Osteoblast (primary cell): ENCODE measurements around the gene DDX5. TPM values are rescaled to one million over a fixed set of nuclear protein-coding genes. Genes with fewer than 3 reads are reported as not detected.

ENCODE experiments used
- DNase-seq: peaks from one replicate; pipeline ENCODE4 v3.0.0; 2011; ENCODE audit warnings: low spot score, mixed read lengths; ENCODE audit not compliant: insufficient read length; ENCODE audit errors: missing footprints
- H2AFZ ChIP-seq: 2 replicates; pipeline ENCODE4 v1.6.0; 2011; ENCODE audit warnings: mild to moderate bottlenecking, low read length
- H3K27ac ChIP-seq: 2 replicates; pipeline ENCODE4 v1.5.1; 2011; ENCODE audit warnings: mild to moderate bottlenecking, low read depth, low read length, moderate library complexity
- H3K27me3 ChIP-seq: 2 replicates; pipeline ENCODE4 v1.6.0; 2012; ENCODE audit warnings: mild to moderate bottlenecking, control low read depth, inconsistent platforms, low read length, moderate library complexity; ENCODE audit not compliant: insufficient read depth
- H3K36me3 ChIP-seq: 2 replicates; pipeline ENCODE4 v1.5.1; 2011; ENCODE audit warnings: mild to moderate bottlenecking, low read length, control low read depth, moderate library complexity; ENCODE audit not compliant: insufficient read depth
- H3K4me1 ChIP-seq: 2 replicates; pipeline ENCODE4 v1.5.1; 2011; ENCODE audit warnings: mild to moderate bottlenecking, low read length, control low read depth, moderate library complexity; ENCODE audit not compliant: insufficient read depth
- H3K4me2 ChIP-seq: 2 replicates; pipeline ENCODE4 v1.6.0; 2011; ENCODE audit warnings: mild to moderate bottlenecking, low read length; ENCODE audit not compliant: insufficient read depth
- H3K4me3 ChIP-seq: fragments of 200-600 bp; sonication (generic); 3 replicates; pipeline ENCODE4 v1.5.1; 2012; ENCODE audit warnings: mild to moderate bottlenecking, low read length, inconsistent platforms; ENCODE audit not compliant: insufficient read depth
- H3K79me2 ChIP-seq: 2 replicates; pipeline ENCODE4 v1.6.0; 2012; ENCODE audit warnings: mild to moderate bottlenecking, low read length, control low read depth, inconsistent platforms; ENCODE audit not compliant: insufficient read depth
- H3K9me3 ChIP-seq: 2 replicates; pipeline ENCODE4 v1.5.1; 2011; ENCODE audit warnings: low read depth, low read length, control low read depth
- H4K20me1 ChIP-seq: 2 replicates; pipeline ENCODE4 v1.6.0; 2012; ENCODE audit warnings: mild to moderate bottlenecking, low read length, control low read depth; ENCODE audit not compliant: insufficient read depth
- CTCF ChIP-seq: IDR thresholded peaks from 2 replicates; pipeline ENCODE4 v1.5.1; 2011; ENCODE audit warnings: mild to moderate bottlenecking, low read depth, low read length, moderate library complexity; ENCODE audit errors: extremely low read depth
- total RNA-seq: library from RNA; depleted of rRNA; stranded (reverse); fragments of >200 nt; gene quantifications from 2 replicates; pipeline ENCODE4 v1.2.3, GENCODE V29; 2012

The DDX5 gene
- total RNA-seq, 1 donor: 291 TPM

GRCh38 chr17:64491994-64492393 is 14.1 kb downstream of the DDX5 start:
- Histone ChIP-seq H3K36me3 (peaks cover 28% of the 10 kb centered on the region), H3K4me1 (peaks cover 16% of the 10 kb centered on the region), H3K27ac (no peak overlapping the region), H3K4me2 (no peak overlapping the region), H3K4me3 (no peak overlapping the region), H3K9me3 (no peaks in the 10 kb centered on the region), H2AFZ (no peak overlapping the region), H3K79me2 (peaks cover 29% of the 10 kb centered on the region), H4K20me1 (no peaks in the 10 kb centered on the region), H3K27me3 (no peaks in the 10 kb centered on the region)
- no peak for TF ChIP-seq CTCF
- DNase-seq: no peak

- Histone ChIP-seq H4K20me1 (no peaks in the 10 kb centered on the region), H3K4me1 (peaks cover 14% of the 10 kb centered on the region), H3K4me2 (no peak overlapping the region), H3K4me3 (no peak overlapping the region), H3K9me3 (no peaks in the 10 kb centered on the region), H3K27ac (no peak overlapping the region), H3K36me3 (peaks cover 28% of the 10 kb centered on the region), H2AFZ (no peak overlapping the region), H3K27me3 (no peaks in the 10 kb centered on the region), H3K79me2 (peaks cover 23% of the 10 kb centered on the region)
- DNase-seq: no peak
- peak; percentile 74 for TF ChIP-seq CTCF
These were observed 14.8 kb downstream of the DDX5 start for GRCh38 chr17:64491034-64491860.

- no peaks in the 10 kb centered on the region for H3K4me1 ChIP-seq
- no peaks in the 10 kb centered on the region for H3K9me3 ChIP-seq
- peaks cover 2% of the 10 kb centered on the region for H3K79me2 ChIP-seq
- TF ChIP-seq CTCF: no peak
- peaks cover 47% of the 10 kb centered on the region for H3K36me3 ChIP-seq
- no peaks in the 10 kb centered on the region for H4K20me1 ChIP-seq
- no peaks in the 10 kb centered on the region for H3K27me3 ChIP-seq
- no peak overlapping the region for H3K4me2 ChIP-seq
- no peak overlapping the region for H3K27ac ChIP-seq
- H2AFZ ChIP-seq: no peak overlapping the region
- DNase-seq: no peak
- H3K4me3 ChIP-seq: no peak overlapping the region
These were observed 17.8 kb downstream of the DDX5 start for GRCh38 chr17:64488301-64488700.

GRCh38 chr17:64484380-64484779 is 21.7 kb downstream of the DDX5 start:
- Histone ChIP-seq H2AFZ (no peak overlapping the region), H3K36me3 (peaks cover 42% of the 10 kb centered on the region), H3K27me3 (no peaks in the 10 kb centered on the region), H3K27ac (no peak overlapping the region), H3K4me3 (no peak overlapping the region), H3K4me2 (no peak overlapping the region), H3K9me3 (no peaks in the 10 kb centered on the region), H3K4me1 (no peaks in the 10 kb centered on the region), H3K79me2 (no peaks in the 10 kb centered on the region), H4K20me1 (no peaks in the 10 kb centered on the region)
- DNase-seq: no peak
- TF ChIP-seq CTCF: no peak
